ENCODE data around the gene DUSP9. TPM values are rescaled to one million over a fixed set of nuclear protein-coding genes. Genes with fewer than 3 reads are reported as not detected.

Gene DUSP9
- total RNA-seq, 2 donors from 2014 or later, result 0.18 to 0.31 TPM

- no peak for TF ChIP-seq CTCF (conservative IDR thresholded peaks at IDR 0.05)
- peak; percentile 47 for DNase-seq
- peaks cover 56% of the 10 kb centered on the region for H3K9me3 Mint-ChIP-seq
- Histone ChIP-seq H3K9ac (ENCODE audit: extremely low read depth, low read length, poor library complexity, severe bottlenecking) (no peak overlapping the region), H3K9me3 (ENCODE audit: control insufficient read depth, low read length) (no peaks in the 10 kb centered on the region), H3K27me3 (ENCODE audit: control insufficient read depth, insufficient read depth, low read length, poor library complexity, severe bottlenecking) (peaks cover 62% of the 10 kb centered on the region), H3K4me1 (ENCODE audit: control insufficient read depth, insufficient read depth, low read length) (no peaks in the 10 kb centered on the region), H3K4me3 (ENCODE audit: low read length) (no peak overlapping the region), H3K36me3 (ENCODE audit: control insufficient read depth, insufficient read depth, low read length) (no peaks in the 10 kb centered on the region), H3K27ac (ENCODE audit: low read depth, low read length) (no peak overlapping the region)
- H3K27me3 Mint-ChIP-seq (ENCODE audit: insufficient read depth), result peaks cover 56% of the 10 kb centered on the region
- H3K27ac Mint-ChIP-seq, result no peak overlapping the region
- no peaks in the 10 kb centered on the region for H3K4me1 Mint-ChIP-seq
- H3K4me3 Mint-ChIP-seq, result no peak overlapping the region
- H3K36me3 Mint-ChIP-seq (ENCODE audit: low read depth), result no peaks in the 10 kb centered on the region
- 15 to 18% methylated on average over 4 to 84 of the region's 85 CpGs for WGBS, 2 experiments (ENCODE audit: insufficient coverage in 1 of 2, insufficient read length in 1 of 2)
These were observed 706 bp downstream of the DUSP9 start for GRCh38 chrX:153647461-153648357.

GRCh38 chrX:153648358-153649177, 1.6 kb downstream of the DUSP9 start:
- H3K4me1 ChIP-seq (ENCODE audit: control insufficient read depth, insufficient read depth, low read length), result no peaks in the 10 kb centered on the region
- no peak overlapping the region for H3K27ac ChIP-seq (ENCODE audit: low read depth, low read length)
- H3K36me3 Mint-ChIP-seq (ENCODE audit: low read depth), result no peaks in the 10 kb centered on the region
- H3K4me3 ChIP-seq (ENCODE audit: low read length), result no peak overlapping the region
- 77% methylated on average over 16 of the region's 17 CpGs; no CpG with 5 or more reads in 1 of the 2 experiments for WGBS, 2 experiments (ENCODE audit: insufficient coverage in 1 of 2, insufficient read length in 1 of 2)
- H3K4me3 Mint-ChIP-seq, result no peak overlapping the region
- peaks cover 54% of the 10 kb centered on the region for H3K27me3 ChIP-seq (ENCODE audit: control insufficient read depth, insufficient read depth, low read length, poor library complexity, severe bottlenecking)
- peaks cover 49% of the 10 kb centered on the region for H3K27me3 Mint-ChIP-seq (ENCODE audit: insufficient read depth)
- H3K36me3 ChIP-seq (ENCODE audit: control insufficient read depth, insufficient read depth, low read length), result no peaks in the 10 kb centered on the region
- H3K9me3 ChIP-seq (ENCODE audit: control insufficient read depth, low read length), result no peaks in the 10 kb centered on the region
- no peak overlapping the region for H3K27ac Mint-ChIP-seq
- H3K4me1 Mint-ChIP-seq, result no peaks in the 10 kb centered on the region
- DNase-seq, result peak; percentile 29
- peaks cover 57% of the 10 kb centered on the region for H3K9me3 Mint-ChIP-seq
- TF ChIP-seq CTCF (conservative IDR thresholded peaks at IDR 0.05), result no peak
- no peak overlapping the region for H3K9ac ChIP-seq (ENCODE audit: extremely low read depth, low read length, poor library complexity, severe bottlenecking)

GRCh38 chrX:153649178-153649914, 2.3 kb downstream of the DUSP9 start:
- peak; percentile 74 for TF ChIP-seq CTCF (conservative IDR thresholded peaks at IDR 0.05)
- peak; percentile 86 for DNase-seq
- Histone ChIP-seq H3K9ac (ENCODE audit: extremely low read depth, low read length, poor library complexity, severe bottlenecking) (no peak overlapping the region), H3K36me3 (ENCODE audit: control insufficient read depth, insufficient read depth, low read length) (no peaks in the 10 kb centered on the region), H3K4me1 (ENCODE audit: control insufficient read depth, insufficient read depth, low read length) (no peaks in the 10 kb centered on the region), H3K27me3 (ENCODE audit: control insufficient read depth, insufficient read depth, low read length, poor library complexity, severe bottlenecking) (peaks cover 50% of the 10 kb centered on the region), H3K9me3 (ENCODE audit: control insufficient read depth, low read length) (no peaks in the 10 kb centered on the region), H3K4me3 (ENCODE audit: low read length) (no peak overlapping the region), H3K27ac (ENCODE audit: low read depth, low read length) (no peak overlapping the region)
- H3K27ac Mint-ChIP-seq, result no peak overlapping the region
- H3K4me3 Mint-ChIP-seq, result no peak overlapping the region
- WGBS, 2 experiments (ENCODE audit: insufficient coverage in 1 of 2, insufficient read length in 1 of 2), result 0 to 77% methylated on average over 2 to 24 of the region's 26 CpGs
- no peaks in the 10 kb centered on the region for H3K4me1 Mint-ChIP-seq
- H3K27me3 Mint-ChIP-seq (ENCODE audit: insufficient read depth), result peaks cover 44% of the 10 kb centered on the region
- no peaks in the 10 kb centered on the region for H3K36me3 Mint-ChIP-seq (ENCODE audit: low read depth)
- H3K9me3 Mint-ChIP-seq, result peaks cover 63% of the 10 kb centered on the region

Data from endodermal cell (in vitro differentiated cells).